ENCODE results near the gene NR2F1. TPM values are rescaled to one million over a fixed set of nuclear protein-coding genes. Genes with fewer than 3 reads are reported as not detected.

The NR2F1 gene
- total and polyA plus RNA-seq, 2 donors (not counting 3 experiments of a cell fraction or from before 2014, with no cell fraction given) = 21.5 to 38.7 TPM

DNA sequence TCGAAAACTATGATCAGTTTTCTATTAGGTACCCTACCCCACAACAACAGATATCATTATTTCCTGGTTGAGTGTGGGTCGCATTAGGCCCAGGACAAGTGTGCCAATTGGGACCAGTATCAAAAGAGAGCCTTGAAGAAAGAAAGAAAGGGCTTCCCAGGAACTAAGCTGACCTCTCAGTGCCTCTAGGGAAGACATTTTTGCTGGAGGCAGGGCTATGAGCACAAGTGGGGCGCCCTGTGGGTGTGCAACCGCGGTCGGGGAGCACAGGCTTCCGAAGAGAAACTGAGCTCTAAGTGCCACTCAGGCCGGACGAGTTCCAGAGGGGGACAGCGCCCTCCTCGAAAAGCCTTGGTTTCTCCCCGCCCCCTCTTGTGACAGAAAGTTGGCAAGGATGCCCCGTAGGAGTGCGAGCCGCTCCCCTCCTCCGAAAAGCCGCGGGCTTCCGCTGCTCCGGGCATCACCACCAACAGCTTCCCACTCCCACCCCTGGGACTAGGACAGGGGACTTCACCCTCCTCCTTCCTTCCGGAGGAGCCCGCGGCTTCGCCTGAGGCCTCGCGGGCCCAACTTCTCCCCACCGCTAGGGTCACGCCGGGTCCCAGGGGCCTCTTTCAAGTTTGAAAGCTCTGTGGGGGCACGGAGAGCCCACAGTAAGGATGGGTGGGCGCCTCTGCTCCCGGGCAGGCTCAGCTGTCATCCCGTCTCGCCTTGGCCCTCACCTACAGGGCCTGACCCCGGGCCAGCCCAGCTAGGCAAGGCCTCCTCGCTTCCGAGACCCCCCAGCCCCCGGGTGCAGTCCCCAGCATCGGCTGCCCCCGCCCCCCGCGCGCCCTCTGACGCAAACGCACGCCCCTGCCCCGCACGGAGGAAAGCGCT, 4.0 kb upstream of the NR2F1 start:
- TF ChIP-seq FOS (IDR thresholded peaks at IDR 0.05; ENCODE audit: borderline replicate concordance, insufficient read depth, low read length) = no peak
- peak in 1 of 2 donors; percentile 7 for TF ChIP-seq CTCF (IDR thresholded peaks at IDR 0.05; ENCODE audit: extremely low read depth in 1 of 2, insufficient read depth in 1 of 2, low read depth in 1 of 2, low read length in 2 of 2)
- no peak for TF ChIP-seq EZH2 (IDR thresholded peaks at IDR 0.05; ENCODE audit: borderline replicate concordance, low read depth, low read length, severe bottlenecking)
- no peak for TF ChIP-seq JUN (IDR thresholded peaks at IDR 0.05; ENCODE audit: borderline replicate concordance, insufficient read depth, insufficient read length, low read depth)
- no peak for TF ChIP-seq POLR2A (IDR thresholded peaks at IDR 0.05; ENCODE audit: low read depth, low read length)
- peak; percentile 49 for TF ChIP-seq POLR2AphosphoS5 (IDR thresholded peaks at IDR 0.05; ENCODE audit: insufficient read depth, low read depth, low read length)
- Histone ChIP-seq H3K27ac (ENCODE audit: insufficient read depth, low read depth, low read length) (peak overlapping the region; percentile 34), H3K9ac (replicated peaks; ENCODE audit: extremely low read depth, insufficient read depth, low read length) (peak overlapping the region; percentile 30), H3K79me2 (ENCODE audit: control insufficient read depth, insufficient read depth, low read length) (peaks cover 35% of the 10 kb centered on the region), H2AFZ (ENCODE audit: low read depth, low read length) (peak overlapping the region; percentile 41), H3K36me3 (ENCODE audit: control insufficient read depth in 2 of 2, extremely low read depth in 1 of 2, insufficient read depth in 2 of 2, low read length in 2 of 2) (no peaks in the 10 kb centered on the region), H3K4me2 (ENCODE audit: insufficient read depth, low read length) (peak overlapping the region; percentile 65), H3K4me1 (ENCODE audit: control insufficient read depth, extremely low read depth, insufficient read depth, low read length) (peaks cover 13% of the 10 kb centered on the region), H3K4me3 (replicated peaks in 1 of 3; ENCODE audit: insufficient read depth in 1 of 3, low read depth in 1 of 3, low read length in 3 of 3) (peak overlapping the region; percentile 40 to 93 (median 64)), H3K9me3 (replicated peaks; ENCODE audit: control insufficient read depth, insufficient read depth, low read length) (no peaks in the 10 kb centered on the region), H4K20me1 (replicated peaks; ENCODE audit: control insufficient read depth, extremely low read depth, insufficient read depth, low read length) (no peaks in the 10 kb centered on the region), H3K9me1 (replicated peaks; ENCODE audit: control insufficient read depth, extremely low read depth, insufficient read depth, low read length) (no peaks in the 10 kb centered on the region), H3K27me3 (ENCODE audit: control insufficient read depth in 2 of 2, insufficient read depth in 2 of 2, low read length in 2 of 2) (no peaks in the 10 kb centered on the region)
- no TSS peak for BruUV-seq (replicated peaks)
- FAIRE-seq (no peak), DNase-seq (ENCODE audit: low read depth, low spot score) (peak; percentile 56)
- intact Hi-C loops (cut with micrococcal nuclease) = no loop called here
- ChIA-PET CTCF (interaction anchor here (0.7 to 4.2 kb wide), 6 partner anchors 210 to 1061 kb away, joined by 3 to 28 read pairs (median 6); no protein-coding TSS in a partner anchor), POLR2A (no interaction called here)
- dilution Hi-C loops (cut with MboI; ENCODE audit: extremely low pct_ligation_motif_present, low sequenced_read_pairs) = no loop called here
